Naive B cell (primary cell): Measurements from ENCODE around the gene KDM4B. TPM values are rescaled to one million over a fixed set of nuclear protein-coding genes. Genes with fewer than 3 reads are reported as not detected.
A peak's percentile ranks its signal among the peaks of the same experiment; 100 is the strongest.

Experiments used
- ATAC-seq, 2 donors: fragments of 150-1000 bp; cut with Tn5 transposase; 2 replicates each; pipeline ENCODE4 v1.10.0; 2021; ENCODE audit warnings: low read depth in 2 of 2, mild to moderate bottlenecking in 2 of 2, moderate library complexity in 2 of 2
- DNase-seq: peaks from one replicate; pipeline ENCODE4 v3.0.0; 2022
- H3K27ac Mint-ChIP-seq, 6 donors: one replicate each; pipeline ENCODE4 v1.8.0; 2020 to 2022; ENCODE audit warnings: mild to moderate bottlenecking in 6 of 6, mixed read lengths in 6 of 6, moderate library complexity in 5 of 6, inconsistent platforms in 2 of 6
- H3K27me3 Mint-ChIP-seq, 3 donors: one replicate each; pipeline ENCODE4 v1.8.0; 2021 to 2022; ENCODE audit warnings: mixed read lengths in 3 of 3, mild to moderate bottlenecking in 1 of 3
- H3K36me3 Mint-ChIP-seq, 2 donors: one replicate each; pipeline ENCODE4 v1.8.0; 2020 to 2022; ENCODE audit warnings: mixed read lengths in 2 of 2, inconsistent platforms in 1 of 2, mild to moderate bottlenecking in 1 of 2
- H3K4me1 Mint-ChIP-seq, 3 donors: one replicate each; pipeline ENCODE4 v1.8.0; 2020 to 2022; ENCODE audit warnings: mixed read lengths in 3 of 3, inconsistent platforms in 1 of 3, mild to moderate bottlenecking in 1 of 3, moderate library complexity in 1 of 3
- H3K4me3 Mint-ChIP-seq, 8 donors: one replicate each; pipeline ENCODE4 v1.8.0; 2020 to 2022; ENCODE audit warnings: mild to moderate bottlenecking in 8 of 8, mixed read lengths in 8 of 8, moderate library complexity in 8 of 8, inconsistent platforms in 2 of 8
- H3K9me3 Mint-ChIP-seq, 7 donors: one replicate each; pipeline ENCODE4 v1.8.0; 2020 to 2022; ENCODE audit warnings: mixed read lengths in 7 of 7, mild to moderate bottlenecking in 5 of 7, inconsistent platforms in 2 of 7, moderate library complexity in 1 of 7
- polyA plus RNA-seq, 6 donors: library from polyadenylated mRNA; unstranded; fragments of 300-500 nt; fragmentation: Illumina TruSeq; gene quantifications; one replicate each; pipeline ENCODE4 v1.2.3, GENCODE V29; 2021; ENCODE audit warnings: low read depth in 6 of 6

The KDM4B gene
- polyA plus RNA-seq, 6 donors from 2014 or later, result 17.9 to 94.1 (median 50.8) TPM

DNA sequence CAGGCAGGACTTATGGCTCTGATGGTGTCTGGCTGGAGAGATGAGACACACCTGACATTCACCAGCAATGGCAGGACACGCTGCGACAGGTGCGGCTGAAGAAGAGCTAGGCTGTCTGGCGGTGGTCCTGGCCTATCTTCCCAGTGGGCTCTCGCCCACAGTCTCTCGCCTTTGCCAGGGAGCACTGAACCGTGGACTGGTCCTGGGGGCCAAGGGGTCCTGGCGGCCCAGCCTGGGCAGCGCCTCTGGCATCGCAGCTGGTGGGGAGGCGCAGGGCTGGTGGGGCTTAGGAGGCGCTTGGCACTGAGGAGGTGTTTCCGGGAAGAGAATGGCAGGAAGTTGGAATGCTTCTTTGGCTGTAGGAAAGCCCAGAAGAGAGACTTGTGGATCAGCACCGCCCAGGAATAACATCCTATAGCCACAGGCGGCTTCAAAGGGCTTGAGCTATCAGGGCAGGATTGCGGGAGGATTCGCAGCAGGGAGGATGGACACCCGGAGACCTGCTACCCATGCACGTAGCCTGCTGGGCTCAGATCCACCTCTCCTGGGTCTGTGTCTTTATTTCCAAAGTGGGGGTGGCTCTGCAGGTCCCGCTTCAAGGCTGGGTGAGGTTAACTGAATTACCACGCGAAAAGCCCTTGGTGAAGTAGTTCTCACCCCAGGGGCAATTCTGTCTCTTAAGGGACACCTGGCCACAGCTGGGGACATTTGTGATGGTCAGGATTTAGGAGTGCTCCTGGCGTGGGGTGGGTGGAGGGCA lies 14.6 kb downstream of the KDM4B start:
- ATAC-seq, result no peak
- DNase-seq, result no peak
- H3K4me1 Mint-ChIP-seq, result peaks cover 33 to 54% (median 43%) of the 10 kb centered on the region in 3 donors
- H3K36me3 Mint-ChIP-seq, result no peaks in the 10 kb centered on the region
- no peaks in the 10 kb centered on the region for H3K27me3 Mint-ChIP-seq
- H3K9me3 Mint-ChIP-seq, result no peaks in the 10 kb centered on the region
- H3K4me3 Mint-ChIP-seq, result peak overlapping the region in 1 of 8 donors; percentile 37
- H3K27ac Mint-ChIP-seq, result peak overlapping the region in 1 of 6 donors; percentile 65

- no peak overlapping the region for H3K4me3 Mint-ChIP-seq
- no peak for DNase-seq
- no peaks in the 10 kb centered on the region for H3K27me3 Mint-ChIP-seq
- peak overlapping the region in 2 of 6 donors; percentile 29 to 71 for H3K27ac Mint-ChIP-seq
- no peaks in the 10 kb centered on the region for H3K9me3 Mint-ChIP-seq
- no peak for ATAC-seq
- no peaks in the 10 kb centered on the region for H3K36me3 Mint-ChIP-seq
- peaks cover 30 to 50% (median 41%) of the 10 kb centered on the region in 3 donors for H3K4me1 Mint-ChIP-seq
Measured at GRCh38 chr19:4984106-4984380, 15.1 kb downstream of the KDM4B start.

DNA sequence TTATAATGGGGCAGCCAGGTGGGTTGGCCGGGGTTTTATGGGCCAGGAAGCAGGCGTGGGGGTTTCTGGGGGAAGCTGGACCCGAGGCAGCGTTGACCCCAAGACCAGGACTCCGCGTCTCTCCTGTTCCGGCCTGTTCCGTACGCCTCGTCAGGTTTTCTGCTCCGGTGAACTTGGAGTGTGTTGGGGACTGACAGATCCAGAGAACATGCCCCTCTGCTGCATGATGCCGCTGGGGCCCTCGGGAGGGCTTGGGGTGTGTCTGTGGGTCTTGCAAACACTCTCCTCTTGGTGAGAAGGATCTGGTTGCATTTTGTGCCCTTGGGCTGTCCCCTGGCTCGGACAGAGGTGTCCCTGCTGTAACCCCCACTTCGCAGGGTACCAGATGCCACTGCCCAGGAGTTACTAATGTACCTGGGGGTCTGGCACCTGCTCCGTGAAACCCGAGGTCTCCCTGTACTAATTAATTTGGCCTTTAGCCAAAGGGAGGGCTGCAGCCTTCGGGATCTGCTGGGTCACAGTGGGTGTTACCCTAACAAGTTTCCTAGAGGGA lies 15.6 kb downstream of the KDM4B start:
- ATAC-seq (no peak), DNase-seq (no peak)
- no peak overlapping the region for H3K4me3 Mint-ChIP-seq
- H3K27ac Mint-ChIP-seq, result peak overlapping the region in 1 of 6 donors; percentile 71
- peaks cover 30 to 50% (median 41%) of the 10 kb centered on the region in 3 donors for H3K4me1 Mint-ChIP-seq
- no peaks in the 10 kb centered on the region for H3K9me3 Mint-ChIP-seq
- H3K27me3 Mint-ChIP-seq, result no peaks in the 10 kb centered on the region
- H3K36me3 Mint-ChIP-seq, result no peaks in the 10 kb centered on the region

- ATAC-seq (no peak), DNase-seq (no peak)
- Mint-ChIP-seq H3K4me1 (peaks cover 31 to 54% (median 45%) of the 10 kb centered on the region in 3 donors), H3K36me3 (no peaks in the 10 kb centered on the region), H3K4me3 (peak overlapping the region in 1 of 8 donors; percentile 54), H3K27me3 (no peaks in the 10 kb centered on the region), H3K9me3 (peaks cover 0 to 3% (median 0%) of the 10 kb centered on the region in 7 donors), H3K27ac (peak overlapping the region in 1 of 6 donors; percentile 20)
Measured at GRCh38 chr19:4985551-4985991, 16.7 kb downstream of the KDM4B start.

- H3K27ac Mint-ChIP-seq, result no peak overlapping the region
- H3K27me3 Mint-ChIP-seq, result no peaks in the 10 kb centered on the region
- H3K36me3 Mint-ChIP-seq, result no peaks in the 10 kb centered on the region
- H3K4me3 Mint-ChIP-seq, result no peak overlapping the region
- ATAC-seq, result no peak
- H3K4me1 Mint-ChIP-seq, result peaks cover 30 to 54% (median 43%) of the 10 kb centered on the region in 3 donors
- peaks cover 0 to 3% (median 0%) of the 10 kb centered on the region in 7 donors for H3K9me3 Mint-ChIP-seq
- no peak for DNase-seq
Measured at GRCh38 chr19:4986056-4986455, 17.1 kb downstream of the KDM4B start.

- peaks cover 0 to 3% (median 0%) of the 10 kb centered on the region in 7 donors for H3K9me3 Mint-ChIP-seq
- H3K4me1 Mint-ChIP-seq, result peaks cover 30 to 51% (median 42%) of the 10 kb centered on the region in 3 donors
- DNase-seq (no peak), ATAC-seq (no peak)
- peaks cover 0 to under 1% of the 10 kb centered on the region in 2 donors for H3K36me3 Mint-ChIP-seq
- no peaks in the 10 kb centered on the region for H3K27me3 Mint-ChIP-seq
- peak overlapping the region in 1 of 6 donors; percentile 63 for H3K27ac Mint-ChIP-seq
- peak overlapping the region in 1 of 8 donors; percentile 37 for H3K4me3 Mint-ChIP-seq
Measured at GRCh38 chr19:4986471-4986891, 17.6 kb downstream of the KDM4B start.

- peaks cover 5 to 7% of the 10 kb centered on the region in 2 donors for H3K36me3 Mint-ChIP-seq
- no peak overlapping the region for H3K4me3 Mint-ChIP-seq
- H3K4me1 Mint-ChIP-seq, result peaks cover 27 to 54% (median 46%) of the 10 kb centered on the region in 3 donors
- no peak for DNase-seq
- peaks cover 0 to 7% (median 5%) of the 10 kb centered on the region in 7 donors for H3K9me3 Mint-ChIP-seq
- no peaks in the 10 kb centered on the region for H3K27me3 Mint-ChIP-seq
- peak overlapping the region in 4 of 6 donors; percentile 12 to 76 (median 58) for H3K27ac Mint-ChIP-seq
- no peak for ATAC-seq
Measured at GRCh38 chr19:4987256-4987655, 18.3 kb downstream of the KDM4B start.

DNA sequence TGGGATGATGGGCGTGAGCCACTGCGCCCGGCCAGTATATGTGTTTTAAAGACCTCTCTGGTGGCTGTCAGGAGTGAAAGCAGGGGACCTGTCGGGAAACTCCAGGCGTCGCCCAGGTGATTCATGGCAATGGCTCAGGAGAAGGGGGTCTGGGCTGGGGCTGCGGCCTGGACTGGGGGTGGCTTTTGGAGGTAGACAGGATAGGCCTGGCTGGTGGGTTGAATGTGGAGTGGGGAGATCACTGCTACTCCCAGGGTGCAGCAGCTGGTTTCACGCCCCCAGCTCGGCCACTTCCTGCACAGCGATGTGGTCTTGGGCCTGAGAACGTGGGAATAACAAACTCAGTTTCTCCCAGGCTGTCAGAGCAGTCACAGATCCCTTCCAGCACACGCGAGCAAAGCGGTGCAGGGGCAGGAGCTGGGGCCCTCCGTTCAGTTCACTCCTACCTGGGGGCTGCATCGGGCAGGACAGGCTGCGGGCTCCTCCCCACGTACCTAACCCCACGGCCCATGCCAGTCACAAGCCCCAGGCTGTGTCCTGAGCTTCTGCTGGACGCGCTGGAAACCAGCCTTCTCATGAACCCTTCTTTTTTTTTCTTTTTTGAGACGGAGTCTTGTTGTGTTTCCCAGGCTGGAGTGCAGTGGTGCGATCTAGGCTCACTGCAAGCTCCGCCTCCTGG lies 18.9 kb downstream of the KDM4B start:
- Mint-ChIP-seq H3K36me3 (peaks cover 5 to 13% of the 10 kb centered on the region in 2 donors), H3K9me3 (peaks cover 2 to 12% (median 6%) of the 10 kb centered on the region in 7 donors), H3K27ac (peak overlapping the region in 4 of 6 donors; percentile 12 to 63 (median 52)), H3K4me1 (peaks cover 29 to 59% (median 47%) of the 10 kb centered on the region in 3 donors), H3K4me3 (peak overlapping the region in 1 of 8 donors; percentile 59), H3K27me3 (no peaks in the 10 kb centered on the region)
- DNase-seq (no peak), ATAC-seq (no peak)

DNA sequence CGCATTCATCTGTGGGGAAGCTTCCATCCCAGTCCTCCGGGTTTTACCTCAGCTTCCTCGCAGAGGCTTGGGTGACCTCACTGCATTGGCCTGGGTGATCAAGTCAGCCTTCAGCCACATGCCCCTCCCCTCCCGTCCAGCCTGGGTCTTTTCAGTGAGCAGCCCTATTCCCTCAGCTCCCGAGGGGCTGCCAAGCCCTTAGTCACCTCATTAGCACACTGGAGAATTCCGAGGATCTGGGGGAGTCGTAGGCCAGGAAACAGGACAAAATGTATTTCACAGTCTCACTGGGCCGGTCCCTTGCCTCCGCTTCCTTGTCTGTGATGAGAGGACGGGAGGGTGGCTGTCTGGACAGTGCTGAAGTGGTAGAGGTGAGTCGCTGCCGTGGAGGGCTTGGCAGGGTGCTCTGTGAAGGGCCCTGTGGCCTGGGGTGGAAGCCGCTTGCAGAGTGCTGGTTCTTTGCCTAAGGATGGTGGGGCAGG lies 19.9 kb downstream of the KDM4B start:
- Mint-ChIP-seq H3K27ac (peak overlapping the region in 1 of 6 donors; percentile 82), H3K27me3 (no peaks in the 10 kb centered on the region), H3K4me1 (peaks cover 37 to 62% (median 45%) of the 10 kb centered on the region in 3 donors), H3K36me3 (peaks cover 5 to 16% of the 10 kb centered on the region in 2 donors), H3K9me3 (peaks cover 3 to 18% (median 6%) of the 10 kb centered on the region in 7 donors), H3K4me3 (no peak overlapping the region)
- DNase-seq, result no peak
- ATAC-seq, result no peak

- peak overlapping the region in 1 of 8 donors; percentile 25 for H3K4me3 Mint-ChIP-seq
- peaks cover 5 to 16% of the 10 kb centered on the region in 2 donors for H3K36me3 Mint-ChIP-seq
- no peaks in the 10 kb centered on the region for H3K27me3 Mint-ChIP-seq
- ATAC-seq, result no peak
- H3K9me3 Mint-ChIP-seq, result peaks cover 3 to 18% (median 6%) of the 10 kb centered on the region in 7 donors
- H3K4me1 Mint-ChIP-seq, result peaks cover 44 to 63% (median 47%) of the 10 kb centered on the region in 3 donors
- peak overlapping the region in 2 of 6 donors; percentile 82 for H3K27ac Mint-ChIP-seq
- no peak for DNase-seq
Measured at GRCh38 chr19:4990306-4990705, 21.4 kb downstream of the KDM4B start.

- ATAC-seq, result no peak
- no peak overlapping the region for H3K4me3 Mint-ChIP-seq
- no peak for DNase-seq
- H3K9me3 Mint-ChIP-seq, result peaks cover 3 to 18% (median 6%) of the 10 kb centered on the region in 7 donors
- no peaks in the 10 kb centered on the region for H3K27me3 Mint-ChIP-seq
- peaks cover 5 to 16% of the 10 kb centered on the region in 2 donors for H3K36me3 Mint-ChIP-seq
- H3K27ac Mint-ChIP-seq, result peak overlapping the region in 1 of 6 donors; percentile 57
- H3K4me1 Mint-ChIP-seq, result peaks cover 45 to 70% (median 45%) of the 10 kb centered on the region in 3 donors
Measured at GRCh38 chr19:4991538-4991937, 22.6 kb downstream of the KDM4B start.

DNA sequence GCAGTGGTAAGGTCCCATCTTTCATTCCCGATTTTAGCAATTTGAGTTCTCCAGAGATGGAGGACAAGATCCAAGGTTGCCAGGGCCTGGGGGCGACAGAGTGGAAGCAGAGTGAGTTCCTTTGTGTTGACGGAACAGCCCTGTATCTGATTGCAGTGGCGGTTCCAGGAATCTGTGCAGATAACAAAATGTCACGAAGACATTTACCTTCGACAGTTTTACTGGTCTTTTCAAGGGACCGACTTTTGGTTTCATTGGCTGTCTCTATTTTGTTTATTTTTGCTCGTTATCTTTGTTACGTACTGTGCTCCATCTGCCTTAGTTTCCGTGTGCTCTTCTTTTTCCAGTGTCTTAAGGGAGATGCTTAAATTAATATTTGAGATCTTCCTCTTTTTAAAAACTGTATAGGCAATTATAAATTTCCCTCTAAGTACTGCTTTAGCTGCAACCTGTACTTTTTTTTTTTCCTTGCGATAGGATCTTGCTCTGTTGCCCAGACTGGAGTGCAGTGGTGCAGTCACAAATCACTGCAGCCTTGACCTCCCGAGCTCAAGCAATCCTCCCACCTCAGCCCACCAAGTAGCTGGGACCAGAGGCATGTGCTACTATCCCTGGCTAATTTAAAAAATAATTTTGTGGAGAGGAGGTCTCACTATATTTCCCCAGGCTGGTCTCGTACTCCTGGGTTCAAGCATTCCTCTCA lies 23.2 kb downstream of the KDM4B start:
- Mint-ChIP-seq H3K9me3 (peaks cover 3 to 18% (median 6%) of the 10 kb centered on the region in 7 donors), H3K4me3 (no peak overlapping the region), H3K27ac (no peak overlapping the region), H3K4me1 (peaks cover 46 to 67% (median 49%) of the 10 kb centered on the region in 3 donors), H3K27me3 (no peaks in the 10 kb centered on the region), H3K36me3 (peaks cover 5 to 16% of the 10 kb centered on the region in 2 donors)
- ATAC-seq (no peak), DNase-seq (no peak)

DNA sequence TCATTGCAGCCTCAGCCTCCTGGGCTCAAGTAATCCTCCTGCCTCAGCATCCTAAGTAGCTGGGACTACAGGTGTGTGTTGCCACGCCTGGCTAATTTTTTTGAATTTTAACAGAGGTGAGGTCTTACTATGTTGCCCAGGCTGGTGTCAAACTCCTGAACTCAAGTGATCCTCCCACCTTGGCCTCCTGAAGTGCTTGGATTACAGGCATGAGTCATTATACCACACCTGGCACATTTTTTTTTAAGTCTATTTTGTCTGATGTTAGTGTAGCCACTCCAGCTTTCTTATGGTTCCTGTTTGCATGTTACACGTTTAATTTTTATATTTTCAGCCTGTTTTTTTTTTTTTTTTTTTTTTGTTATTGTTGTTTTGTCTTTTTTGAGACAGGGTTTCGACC lies 24.8 kb downstream of the KDM4B start:
- DNase-seq (no peak), ATAC-seq (no peak)
- Mint-ChIP-seq H3K27ac (peak overlapping the region in 2 of 6 donors; percentile 68 to 91), H3K9me3 (peaks cover 3 to 18% (median 6%) of the 10 kb centered on the region in 7 donors), H3K4me3 (no peak overlapping the region), H3K4me1 (peaks cover 40 to 66% (median 46%) of the 10 kb centered on the region in 3 donors), H3K36me3 (peaks cover 5 to 16% of the 10 kb centered on the region in 2 donors), H3K27me3 (no peaks in the 10 kb centered on the region)
